Fibroblast of the conjunctiva (primary cell): ENCODE measurements around the gene ZNF865.

Experiments
- DNase-seq: peaks from one replicate; pipeline ENCODE4 v3.0.0-alpha.2; 2010; ENCODE audit warnings: low read depth

ZNF865 gene

DNA sequence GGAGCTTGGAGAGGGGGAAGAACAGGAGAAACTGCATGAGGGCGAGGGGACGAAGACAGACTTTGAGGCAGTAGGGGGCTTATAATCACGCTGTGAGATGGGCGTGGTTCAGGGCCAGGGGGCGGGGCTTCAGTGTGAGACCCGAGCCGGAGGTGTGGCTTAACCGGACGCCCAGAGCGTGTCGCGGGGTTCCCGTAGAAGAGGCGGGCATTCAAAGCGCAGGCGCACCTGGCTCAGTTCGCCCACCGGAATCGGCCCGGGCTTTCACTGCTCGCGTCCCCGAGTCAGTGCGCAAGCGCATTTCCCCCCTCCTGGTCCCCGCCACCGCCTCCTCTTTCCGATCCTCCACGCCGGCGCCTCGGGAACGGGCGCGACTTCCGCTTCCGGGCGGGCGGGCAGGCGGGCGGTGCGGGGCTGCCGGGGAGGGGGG, 225 bp upstream of the ZNF865 start:
- DNase-seq: peak; percentile 95

DNA sequence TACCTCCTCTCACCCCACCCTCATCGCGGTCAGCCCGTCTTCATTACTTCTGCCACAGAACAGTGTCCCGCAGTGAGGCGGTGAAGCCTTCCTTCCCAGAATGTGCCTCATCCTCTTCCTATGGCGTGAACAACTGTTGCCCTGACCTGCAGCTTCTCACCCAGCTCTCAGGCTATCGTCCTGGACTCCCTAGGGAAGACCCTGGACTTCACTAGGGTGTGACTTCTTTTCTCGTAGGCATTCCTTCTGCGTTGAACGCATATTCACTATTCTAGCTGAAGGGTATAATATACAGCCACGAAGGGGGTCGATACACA, 982 bp downstream of the ZNF865 start:
- DNase-seq: no peak

DNA sequence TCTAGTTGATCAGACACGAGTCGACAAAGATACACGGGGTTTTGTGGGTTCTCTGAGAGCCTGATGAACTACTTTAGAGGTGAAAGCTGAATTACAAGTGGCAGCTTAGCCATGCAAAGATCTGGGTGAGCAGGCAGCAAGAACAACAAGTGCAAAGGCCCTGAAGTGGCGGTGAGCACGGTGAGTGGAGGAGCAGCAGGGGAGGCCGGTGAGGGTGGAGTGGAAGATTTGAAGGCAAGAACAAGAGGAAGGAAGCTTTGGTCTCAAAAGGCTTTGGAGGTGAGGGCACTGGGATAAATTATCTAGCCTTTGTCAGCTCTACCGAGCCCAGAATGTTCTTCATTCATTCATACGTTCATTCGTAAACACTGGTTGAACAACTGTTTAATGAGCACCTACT, 1.4 kb downstream of the ZNF865 start:
- DNase-seq: no peak

DNA sequence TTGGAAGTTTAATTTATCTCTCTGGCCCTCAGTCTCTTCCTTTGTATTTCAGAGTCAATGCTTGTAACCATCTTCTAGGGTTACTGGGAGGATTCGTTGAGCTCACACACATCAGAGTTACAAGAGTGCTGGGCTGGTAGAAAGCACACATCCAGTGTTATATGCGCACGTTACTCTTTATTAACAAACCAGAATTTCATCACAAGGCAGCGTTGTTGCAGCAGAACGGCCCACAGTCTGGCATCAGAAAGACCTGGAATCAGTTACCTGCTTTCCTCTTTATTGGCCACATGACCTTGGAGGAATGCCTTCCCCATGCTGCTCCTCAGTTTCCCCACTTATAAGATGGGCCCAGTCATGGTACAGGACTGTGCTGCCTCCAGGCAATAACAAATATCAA, 3.9 kb downstream of the ZNF865 start:
- DNase-seq: no peak

DNA sequence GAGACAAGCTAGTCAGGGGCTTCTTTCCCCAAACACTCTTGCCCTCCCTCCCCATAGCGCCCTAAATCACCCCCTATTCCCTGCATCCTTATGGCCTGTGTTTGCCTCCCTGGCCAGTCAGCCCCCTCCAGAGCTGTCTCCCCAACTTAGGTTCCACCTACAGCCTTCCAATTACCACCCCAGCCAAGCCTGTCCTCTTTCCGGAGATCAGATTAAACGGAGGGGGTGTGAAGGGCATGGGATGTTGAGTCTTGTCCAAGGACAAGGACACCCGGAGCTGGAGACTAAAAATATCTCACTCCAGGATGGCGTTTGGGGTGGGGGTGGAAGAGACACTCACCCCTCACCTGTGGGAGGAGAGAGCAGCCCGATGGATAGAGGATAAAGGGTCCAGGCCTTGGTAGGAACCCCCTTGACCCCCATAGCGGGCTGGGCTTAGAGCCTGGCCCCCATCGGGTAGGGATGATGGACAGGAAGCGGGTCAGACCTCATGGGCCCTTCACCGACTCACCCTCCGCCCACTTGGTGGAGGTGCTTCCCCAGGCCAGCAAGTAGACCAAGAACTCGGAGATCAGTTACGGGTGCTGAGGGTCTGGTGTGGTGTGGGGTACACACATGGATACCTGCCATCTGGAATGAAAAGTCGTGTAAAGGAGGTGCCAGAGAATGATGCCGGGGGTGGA, 6.0 kb downstream of the ZNF865 start:
- no peak for DNase-seq

DNA sequence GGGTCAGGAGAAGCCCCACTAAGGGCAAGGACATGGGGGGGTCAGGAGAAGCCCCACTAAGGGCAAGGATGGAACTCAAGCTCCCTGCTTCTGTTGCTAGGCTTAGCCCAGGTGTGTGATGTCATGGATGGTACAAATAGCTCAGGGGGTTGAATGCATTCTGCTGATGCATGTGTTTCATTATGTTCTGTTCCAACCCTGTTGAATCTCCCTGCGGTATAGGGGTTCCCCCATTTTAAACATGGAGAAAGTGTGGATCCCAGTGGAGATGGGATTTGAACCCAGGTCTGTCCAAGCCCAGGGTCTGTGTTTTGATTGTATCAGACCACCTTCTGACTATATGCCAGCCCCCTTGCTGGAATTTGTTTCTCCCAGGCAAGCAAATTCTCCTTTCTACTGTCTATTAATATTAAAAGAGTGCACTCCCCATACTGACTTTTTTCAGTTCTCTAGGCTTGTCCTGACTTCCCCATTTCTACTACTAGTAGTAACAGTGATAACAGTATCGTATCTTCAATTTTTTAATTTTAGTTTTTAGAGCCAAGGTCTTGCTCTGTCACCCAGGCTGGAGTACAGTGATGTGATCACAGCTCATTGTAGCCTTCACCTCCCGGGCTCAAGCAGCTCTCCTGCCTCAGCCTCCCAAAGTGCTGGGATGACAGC, 6.7 kb downstream of the ZNF865 start:
- no peak for DNase-seq

DNA sequence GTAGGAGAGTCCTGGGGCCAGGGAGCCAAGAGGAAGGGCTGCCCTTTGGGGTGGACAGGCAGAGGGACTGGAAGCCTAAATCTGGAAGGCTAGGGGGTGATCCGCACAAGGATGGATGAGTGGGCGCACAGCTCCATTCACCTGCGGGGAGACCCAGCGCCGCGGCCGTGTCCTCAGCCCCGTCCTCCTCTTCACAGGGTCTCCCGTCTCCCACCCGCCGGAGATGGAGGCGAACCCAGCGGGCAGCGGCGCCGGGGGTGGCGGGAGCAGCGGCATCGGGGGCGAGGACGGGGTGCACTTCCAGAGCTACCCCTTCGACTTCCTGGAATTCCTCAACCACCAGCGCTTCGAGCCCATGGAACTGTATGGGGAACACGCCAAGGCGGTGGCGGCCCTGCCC, 7.9 kb downstream of the ZNF865 start:
- DNase-seq: no peak

DNA sequence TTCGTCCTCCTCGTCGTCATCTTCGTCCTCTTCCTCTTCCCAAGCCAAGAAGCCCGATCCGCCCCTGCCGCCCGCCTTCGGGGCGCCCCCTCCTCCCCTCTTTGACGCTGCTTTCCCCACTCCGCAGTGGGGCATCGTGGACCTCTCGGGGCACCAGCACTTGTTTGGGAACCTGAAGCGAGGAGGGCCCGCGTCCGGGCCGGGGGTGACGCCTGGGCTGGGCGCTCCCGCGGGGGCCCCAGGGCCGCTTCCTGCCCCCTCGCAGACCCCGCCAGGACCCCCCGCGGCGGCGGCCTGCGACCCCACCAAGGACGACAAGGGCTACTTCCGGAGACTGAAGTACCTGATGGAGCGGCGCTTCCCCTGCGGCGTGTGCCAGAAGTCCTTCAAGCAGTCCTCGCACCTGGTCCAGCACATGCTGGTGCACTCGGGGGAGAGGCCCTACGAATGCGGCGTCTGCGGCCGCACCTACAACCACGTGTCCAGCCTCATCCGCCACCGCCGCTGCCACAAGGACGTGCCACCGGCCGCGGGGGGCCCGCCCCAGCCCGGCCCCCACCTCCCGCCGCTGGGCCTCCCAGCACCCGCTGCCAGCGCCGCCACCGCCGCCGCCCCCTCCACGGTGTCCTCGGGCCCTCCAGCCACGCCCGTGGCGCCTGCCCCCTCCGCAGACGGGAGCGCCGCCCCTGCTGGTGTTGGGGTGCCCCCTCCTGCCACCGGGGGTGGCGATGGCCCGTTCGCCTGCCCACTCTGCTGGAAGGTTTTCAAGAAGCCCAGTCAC, 8.7 kb downstream of the ZNF865 start:
- no peak for DNase-seq

DNA sequence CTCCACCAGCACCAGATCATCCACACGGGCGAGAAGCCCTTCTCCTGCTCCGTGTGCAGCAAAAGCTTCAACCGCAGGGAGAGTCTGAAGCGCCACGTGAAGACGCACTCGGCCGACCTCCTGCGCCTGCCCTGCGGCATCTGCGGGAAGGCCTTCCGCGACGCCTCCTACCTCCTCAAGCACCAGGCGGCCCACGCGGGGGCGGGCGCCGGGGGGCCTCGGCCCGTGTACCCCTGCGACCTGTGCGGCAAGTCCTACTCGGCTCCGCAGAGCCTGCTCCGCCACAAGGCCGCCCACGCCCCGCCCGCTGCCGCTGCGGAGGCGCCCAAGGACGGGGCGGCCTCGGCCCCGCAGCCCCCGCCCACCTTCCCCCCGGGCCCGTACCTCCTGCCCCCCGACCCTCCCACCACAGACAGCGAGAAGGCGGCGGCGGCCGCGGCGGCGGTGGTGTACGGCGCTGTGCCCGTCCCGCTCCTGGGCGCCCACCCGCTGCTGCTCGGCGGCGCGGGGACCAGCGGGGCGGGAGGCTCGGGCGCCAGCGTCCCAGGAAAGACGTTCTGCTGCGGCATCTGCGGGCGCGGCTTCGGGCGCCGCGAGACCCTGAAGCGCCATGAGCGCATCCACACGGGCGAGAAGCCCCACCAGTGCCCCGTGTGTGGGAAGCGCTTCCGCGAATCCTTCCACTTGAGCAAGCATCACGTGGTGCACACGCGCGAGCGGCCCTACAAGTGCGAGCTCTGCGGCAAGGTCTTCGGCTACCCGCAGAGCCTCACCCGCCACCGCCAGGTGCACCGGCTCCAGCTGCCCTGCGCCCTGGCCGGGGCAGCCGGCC, 9.5 kb downstream of the ZNF865 start:
- no peak for DNase-seq

DNA sequence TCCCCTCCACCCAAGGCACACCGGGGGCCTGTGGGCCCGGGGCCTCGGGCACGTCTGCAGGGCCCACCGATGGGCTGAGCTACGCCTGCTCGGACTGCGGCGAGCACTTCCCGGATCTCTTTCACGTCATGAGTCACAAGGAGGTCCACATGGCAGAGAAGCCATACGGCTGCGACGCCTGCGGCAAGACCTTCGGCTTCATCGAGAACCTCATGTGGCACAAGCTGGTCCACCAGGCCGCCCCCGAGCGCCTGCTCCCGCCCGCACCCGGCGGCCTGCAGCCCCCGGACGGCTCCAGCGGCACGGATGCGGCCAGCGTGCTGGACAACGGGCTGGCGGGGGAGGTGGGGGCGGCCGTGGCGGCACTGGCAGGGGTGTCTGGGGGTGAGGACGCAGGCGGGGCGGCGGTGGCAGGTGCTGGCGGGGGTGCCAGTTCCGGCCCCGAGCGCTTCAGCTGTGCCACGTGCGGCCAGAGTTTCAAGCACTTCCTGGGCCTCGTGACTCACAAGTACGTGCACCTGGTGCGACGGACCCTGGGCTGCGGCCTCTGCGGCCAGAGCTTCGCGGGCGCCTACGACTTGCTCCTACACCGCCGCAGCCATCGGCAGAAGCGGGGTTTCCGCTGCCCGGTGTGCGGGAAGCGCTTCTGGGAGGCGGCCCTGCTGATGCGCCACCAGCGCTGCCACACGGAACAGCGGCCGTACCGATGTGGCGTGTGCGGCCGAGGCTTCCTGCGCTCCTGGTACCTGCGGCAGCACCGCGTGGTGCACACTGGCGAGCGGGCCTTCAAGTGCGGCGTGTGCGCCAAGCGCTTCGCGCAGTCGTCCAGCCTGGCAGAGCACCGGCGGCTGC, 10.3 kb downstream of the ZNF865 start:
- DNase-seq: no peak

DNA sequence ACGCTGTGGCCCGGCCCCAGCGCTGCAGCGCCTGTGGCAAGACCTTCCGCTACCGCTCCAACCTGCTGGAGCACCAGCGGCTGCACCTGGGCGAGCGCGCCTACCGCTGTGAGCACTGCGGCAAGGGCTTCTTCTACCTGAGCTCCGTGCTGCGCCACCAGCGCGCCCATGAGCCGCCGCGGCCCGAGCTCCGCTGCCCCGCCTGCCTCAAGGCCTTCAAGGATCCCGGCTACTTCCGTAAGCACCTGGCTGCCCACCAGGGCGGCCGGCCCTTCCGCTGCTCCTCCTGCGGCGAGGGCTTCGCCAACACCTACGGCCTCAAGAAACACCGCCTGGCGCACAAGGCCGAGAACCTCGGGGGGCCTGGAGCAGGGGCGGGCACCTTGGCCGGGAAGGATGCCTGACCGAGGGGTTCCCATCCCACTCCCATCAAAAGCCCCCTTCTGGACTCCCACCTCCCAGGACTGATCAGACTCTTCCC, 11.0 kb downstream of the ZNF865 start:
- no peak for DNase-seq

DNA sequence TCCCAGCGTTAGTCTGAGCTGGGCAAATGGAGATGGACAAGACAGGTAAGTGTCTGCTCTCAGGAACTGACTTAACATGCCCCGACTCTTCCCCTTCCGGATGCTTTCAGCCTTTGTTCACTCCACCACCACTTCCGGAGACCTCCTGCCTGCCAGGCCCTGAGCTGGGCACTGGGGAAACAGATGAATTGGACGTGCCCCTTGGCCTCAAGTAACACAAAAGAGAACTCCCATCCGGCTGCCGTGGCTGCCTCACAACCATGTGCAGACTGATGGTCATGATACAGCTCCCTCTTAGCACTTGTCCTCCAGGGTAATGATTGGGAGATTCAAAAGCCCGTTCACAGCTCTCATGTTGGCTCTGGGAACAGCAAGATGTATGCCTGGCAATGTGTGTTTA, 12.0 kb downstream of the ZNF865 start:
- no peak for DNase-seq

DNA sequence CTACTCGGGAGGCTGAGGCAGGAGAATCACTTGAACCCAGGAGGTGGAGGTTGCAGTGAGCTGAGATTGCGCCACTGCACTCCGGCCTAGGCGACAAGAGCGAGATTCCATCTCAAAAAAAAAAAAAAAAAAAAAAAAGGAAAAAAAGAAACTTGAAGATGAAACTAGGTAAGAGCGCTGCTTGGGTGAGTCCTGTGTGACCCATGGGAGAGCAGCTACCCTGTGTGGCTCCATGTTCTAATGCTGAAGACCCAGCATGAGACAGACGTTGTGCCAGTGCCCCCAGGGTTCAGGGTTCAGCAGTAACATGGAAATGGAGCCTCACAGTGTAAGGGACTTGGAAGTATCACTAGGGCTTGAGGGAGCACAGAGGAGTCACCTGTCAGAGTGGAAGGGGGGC, 13.0 kb downstream of the ZNF865 start:
- DNase-seq: no peak

DNA sequence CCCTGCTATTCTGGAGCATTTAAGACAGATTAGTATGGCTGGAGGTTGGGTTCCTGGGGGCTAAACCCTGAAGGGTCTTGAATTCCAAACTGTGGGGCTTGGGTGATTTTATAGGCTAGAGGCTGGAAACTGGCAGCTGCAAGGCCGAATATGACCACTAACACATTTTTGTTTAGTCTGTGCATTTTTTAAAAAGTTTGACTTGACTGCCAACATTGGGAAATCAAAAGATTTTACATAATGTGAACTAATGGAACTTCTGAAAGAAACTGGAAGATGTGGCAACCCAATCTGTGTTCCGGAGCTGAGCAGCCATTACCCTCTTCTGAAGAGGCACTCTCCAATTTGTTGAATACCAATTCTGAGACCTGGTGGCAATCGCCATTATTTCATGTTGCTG, 13.8 kb downstream of the ZNF865 start:
- no peak for DNase-seq

DNA sequence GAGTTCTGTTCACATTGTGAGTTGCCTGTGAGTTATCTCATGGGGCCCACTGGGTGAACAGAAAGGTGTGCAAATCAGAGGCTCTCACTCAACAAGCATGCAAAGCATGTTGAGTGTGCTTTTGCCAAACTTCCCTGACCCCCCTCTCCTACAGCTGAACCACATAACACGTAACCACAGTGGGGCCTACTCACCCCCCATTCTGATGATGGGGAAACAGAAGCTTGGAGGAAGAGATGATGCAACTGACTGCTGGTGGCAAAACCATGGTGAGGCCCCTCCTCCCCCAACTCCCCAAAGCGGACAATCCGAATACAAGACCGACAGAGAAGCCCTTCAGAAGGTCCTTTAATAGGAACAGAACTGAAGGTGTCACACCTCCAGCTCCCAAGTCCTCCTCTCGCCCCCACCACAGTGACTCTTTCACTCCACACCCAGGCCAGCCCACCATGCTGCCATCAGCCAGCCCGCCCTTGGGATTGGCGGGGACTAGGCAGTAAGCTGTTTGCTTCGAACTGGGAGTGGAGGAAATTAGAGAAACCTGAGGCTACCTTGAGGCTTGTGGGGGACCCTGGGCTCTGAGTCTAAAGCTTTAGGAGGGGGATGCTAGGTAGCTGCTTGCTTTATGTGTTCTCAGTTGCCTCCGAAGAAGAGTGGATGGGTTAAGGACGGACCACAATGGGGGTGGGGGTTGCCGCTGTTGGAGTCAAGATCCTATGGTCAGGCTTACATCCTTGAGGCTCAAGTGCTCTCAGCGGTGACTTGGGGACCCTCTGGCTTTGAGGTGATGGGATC, 15.2 kb downstream of the ZNF865 start:
- DNase-seq: no peak

DNA sequence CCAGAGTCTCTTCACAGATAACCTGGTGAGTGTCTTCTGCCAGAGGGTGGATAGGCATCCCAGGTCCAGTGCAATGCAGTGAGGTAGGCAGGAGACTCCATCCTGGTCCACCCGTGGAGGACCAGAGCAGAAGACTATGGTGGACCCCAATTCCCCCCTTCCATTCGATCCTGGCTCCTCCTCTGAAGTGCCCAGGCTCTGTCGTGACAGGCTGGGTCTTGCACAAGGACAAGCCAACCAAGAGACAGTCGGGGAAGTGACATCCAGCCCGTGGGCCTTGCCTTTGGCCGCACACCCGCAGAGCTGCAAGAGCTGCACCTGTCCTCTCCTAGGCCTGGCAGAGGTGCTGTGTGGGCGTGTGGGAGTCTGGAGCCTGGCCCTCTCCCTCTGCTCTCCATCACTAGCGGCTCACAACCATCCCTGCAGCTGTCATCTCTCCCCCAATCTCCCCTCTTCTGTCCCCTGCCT, 15.8 kb downstream of the ZNF865 start:
- DNase-seq: no peak

DNA sequence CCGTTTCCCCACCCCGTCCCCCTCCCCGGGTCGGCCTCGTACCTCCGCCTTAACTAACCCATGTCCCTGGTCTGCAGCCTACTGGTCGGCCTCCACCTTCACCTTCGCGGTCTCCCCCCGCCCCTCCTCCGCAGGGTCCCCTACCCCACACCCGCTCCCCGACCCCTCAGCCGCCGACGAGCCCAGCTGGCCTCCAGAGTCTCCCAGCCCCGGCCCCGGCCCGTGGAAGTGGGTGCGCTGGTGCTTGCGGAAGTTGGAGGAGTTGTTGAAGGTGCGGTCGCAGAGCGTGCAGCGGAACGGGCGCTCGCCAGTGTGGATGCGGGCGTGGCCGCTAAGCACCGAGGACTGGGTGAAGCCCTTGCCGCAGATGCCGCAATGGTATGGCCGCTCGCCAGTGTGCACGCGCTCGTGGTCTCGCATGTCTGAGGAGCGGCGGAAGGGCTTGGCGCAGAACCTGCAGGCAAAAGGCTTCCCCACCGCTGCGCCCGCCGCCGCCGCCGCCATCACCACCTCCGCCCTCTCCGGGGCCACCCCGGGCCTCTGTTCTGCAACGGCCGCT, 16.3 kb downstream of the ZNF865 start:
- DNase-seq: no peak

DNA sequence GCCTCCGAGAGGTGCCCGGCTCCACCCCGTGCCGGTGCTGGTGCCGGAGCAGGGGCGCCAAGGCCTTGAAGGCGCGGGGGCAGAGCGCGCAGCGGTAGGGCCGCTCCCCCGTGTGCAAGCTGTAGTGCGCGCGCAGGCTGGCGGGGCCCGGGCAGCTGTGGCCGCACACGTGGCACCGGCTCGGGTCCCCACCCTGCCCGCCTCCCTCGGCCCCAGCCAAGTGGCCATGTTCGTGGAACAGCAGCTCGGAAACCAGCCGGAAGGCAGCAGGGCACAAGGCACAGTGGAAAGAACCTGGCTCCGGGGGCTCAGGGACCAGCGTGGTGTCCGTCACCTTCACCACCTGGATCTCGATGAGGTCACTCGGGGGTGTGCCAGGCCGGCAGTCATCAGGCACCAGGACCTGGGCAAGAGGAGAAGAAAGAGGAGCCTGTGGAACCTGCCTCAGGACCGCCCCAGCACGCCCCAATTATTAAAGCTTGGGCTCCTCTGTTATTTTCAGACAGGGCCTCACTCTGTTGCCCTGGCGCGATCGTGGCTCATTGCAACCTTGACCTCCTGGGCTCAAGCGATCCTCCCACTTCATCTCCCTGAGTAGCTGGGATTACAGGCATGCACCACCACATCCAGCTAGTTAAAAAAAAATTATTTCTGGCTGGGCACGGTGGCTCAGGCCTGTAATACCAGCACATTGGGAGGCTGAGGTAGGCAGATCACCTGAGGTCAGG, 17.0 kb downstream of the ZNF865 start:
- no peak for DNase-seq

DNA sequence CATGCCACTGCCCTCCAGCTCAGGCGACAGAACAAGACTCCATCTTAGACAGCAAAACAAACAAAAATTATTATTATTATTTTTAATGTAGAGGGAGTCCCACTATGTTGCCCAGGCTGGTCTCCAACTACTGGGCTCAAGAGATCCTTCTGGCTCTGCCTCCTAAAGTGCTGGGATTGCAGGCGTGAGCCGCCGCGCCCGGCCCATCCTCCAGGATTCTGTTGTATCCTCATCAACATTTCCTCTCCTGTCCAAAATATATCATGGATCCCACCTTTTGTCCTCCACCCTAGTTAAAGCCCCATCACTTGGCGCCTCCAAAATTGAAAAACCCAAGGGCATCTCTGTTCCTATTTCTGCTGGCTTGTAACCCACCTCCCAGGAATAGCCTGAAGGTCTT, 17.7 kb downstream of the ZNF865 start:
- no peak for DNase-seq
